HG03354 (cell line): Measurements from ENCODE around the gene MTMR10.

Experiments used
- ATAC-seq: cut with Tn5 transposase; IDR thresholded peaks from one replicate; pipeline ENCODE4 v1.9.1; 2021; ENCODE audit warnings: mild to moderate bottlenecking; ENCODE audit not compliant: unreplicated experiment, poor library complexity, severe bottlenecking

The MTMR10 gene

DNA sequence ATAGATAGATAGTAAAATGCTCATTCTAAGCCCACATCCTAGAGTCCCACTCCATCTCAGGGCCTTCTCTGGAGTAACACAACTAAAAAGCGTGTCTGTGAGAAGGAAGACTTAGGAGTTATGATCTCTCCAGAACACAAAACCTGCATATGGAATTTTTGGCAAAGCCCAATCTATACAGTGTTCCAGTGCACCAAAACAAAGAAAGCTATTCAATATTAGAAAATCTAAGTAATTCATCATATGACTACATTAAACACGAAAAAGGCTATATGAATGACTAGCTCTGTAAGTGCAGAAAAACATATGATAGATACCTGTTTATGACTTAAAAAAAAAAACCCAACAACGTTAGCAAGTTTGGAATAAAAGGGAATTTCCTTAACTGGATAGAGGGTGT, 27.7 kb downstream of the MTMR10 start:
- no peak for ATAC-seq

DNA sequence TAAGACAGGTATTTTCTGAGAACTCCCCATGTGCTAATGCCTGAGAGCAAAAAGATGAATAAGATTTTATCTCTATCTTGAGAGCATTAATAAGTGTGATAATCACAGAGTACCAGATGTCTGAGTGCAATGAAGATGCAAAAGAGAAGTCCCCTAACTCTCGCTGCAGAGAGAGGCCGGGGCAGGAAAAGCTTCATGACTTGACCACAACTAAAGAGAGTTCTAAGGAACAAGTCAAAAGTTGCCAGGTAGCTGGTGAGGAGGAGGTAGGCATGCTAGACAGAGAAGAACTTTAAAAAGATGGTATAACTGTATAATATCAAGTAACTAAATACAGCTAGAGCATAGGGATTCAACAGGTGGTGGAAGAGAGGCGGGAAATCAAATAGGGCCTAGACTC, 28.8 kb downstream of the MTMR10 start:
- no peak for ATAC-seq

DNA sequence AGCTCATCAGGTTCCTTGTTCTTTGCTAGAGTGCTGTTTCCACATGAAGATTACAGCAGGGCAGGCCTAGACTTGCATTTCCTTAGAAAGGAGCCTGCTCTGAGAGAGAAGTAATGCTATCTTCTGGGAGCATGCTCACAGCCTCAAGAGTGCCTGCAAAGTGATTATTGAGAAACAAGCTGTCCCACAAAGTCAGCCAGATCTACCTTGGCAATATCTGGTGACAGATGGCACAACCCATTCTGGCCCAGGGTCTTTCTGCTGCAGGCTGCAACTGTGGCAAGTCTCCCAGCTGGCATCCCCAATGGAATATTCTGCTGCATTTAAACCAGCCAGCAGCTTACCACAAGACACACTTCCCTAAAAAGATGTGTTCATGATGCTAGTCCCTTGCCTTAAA, 29.3 kb downstream of the MTMR10 start:
- ATAC-seq, result no peak

DNA sequence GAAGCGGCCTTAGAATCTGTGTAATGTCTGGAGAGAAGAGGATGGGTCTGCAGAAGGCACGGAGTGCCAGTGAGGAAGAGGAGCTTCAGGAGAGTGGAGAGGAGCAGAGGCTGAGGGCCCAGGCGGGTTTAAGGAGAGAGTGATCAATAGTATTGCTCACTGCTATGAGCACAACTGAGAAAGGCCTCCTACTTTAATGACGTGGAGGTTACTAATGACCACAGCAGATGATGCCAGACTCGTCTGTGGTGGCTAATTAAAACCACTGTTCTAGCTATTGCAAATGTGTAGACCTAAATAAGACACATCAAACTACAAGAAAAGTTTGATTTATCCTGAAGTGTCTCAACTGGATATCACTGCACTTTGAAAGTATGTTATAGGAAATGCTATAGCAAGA, 33.2 kb downstream of the MTMR10 start:
- ATAC-seq, result no peak

DNA sequence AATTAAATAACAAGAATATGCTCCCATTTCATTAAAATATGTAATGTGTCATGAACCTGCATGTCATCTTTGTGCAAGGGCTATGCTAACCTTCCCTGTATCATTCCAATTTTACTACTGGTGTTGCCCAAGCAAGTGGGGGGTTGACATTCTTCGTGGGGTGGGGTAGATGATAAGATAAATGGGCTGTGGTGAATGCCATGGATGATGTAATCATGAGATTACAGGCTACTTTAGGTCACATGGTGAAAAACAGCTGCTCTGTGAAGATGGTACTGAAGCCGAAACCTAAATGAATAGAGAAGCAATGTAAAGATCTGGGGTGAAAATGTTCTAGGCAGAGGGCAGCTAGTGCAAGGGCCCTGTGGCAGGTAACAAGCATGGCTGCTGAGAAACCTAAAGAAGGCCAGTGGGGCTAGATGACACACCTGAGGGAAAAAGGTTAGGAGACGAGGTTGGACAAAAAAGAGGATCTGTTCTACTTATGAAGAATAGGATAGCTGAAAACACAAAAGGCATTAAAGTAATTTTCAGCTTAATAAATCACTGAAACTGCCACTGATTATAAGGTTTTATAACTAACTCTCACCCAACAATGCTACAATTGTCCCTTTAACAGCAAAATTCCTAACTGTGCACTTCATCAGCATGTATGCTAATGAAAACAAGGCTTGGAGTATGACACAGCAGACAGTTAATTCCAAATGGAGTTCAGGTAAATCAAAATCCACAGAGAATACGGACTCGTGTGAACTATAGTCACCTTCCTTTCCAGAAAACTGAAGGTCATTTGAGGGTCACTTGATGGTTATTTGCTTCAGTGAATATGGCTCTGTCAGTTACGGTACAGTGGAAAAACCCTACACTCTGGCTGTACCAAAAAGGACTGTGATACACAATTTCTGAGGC, 35.0 kb downstream of the MTMR10 start:
- no peak for ATAC-seq

- no peak for ATAC-seq
Observed at GRCh38 chr15:30954674-30955073, 36.8 kb downstream of the MTMR10 start.

DNA sequence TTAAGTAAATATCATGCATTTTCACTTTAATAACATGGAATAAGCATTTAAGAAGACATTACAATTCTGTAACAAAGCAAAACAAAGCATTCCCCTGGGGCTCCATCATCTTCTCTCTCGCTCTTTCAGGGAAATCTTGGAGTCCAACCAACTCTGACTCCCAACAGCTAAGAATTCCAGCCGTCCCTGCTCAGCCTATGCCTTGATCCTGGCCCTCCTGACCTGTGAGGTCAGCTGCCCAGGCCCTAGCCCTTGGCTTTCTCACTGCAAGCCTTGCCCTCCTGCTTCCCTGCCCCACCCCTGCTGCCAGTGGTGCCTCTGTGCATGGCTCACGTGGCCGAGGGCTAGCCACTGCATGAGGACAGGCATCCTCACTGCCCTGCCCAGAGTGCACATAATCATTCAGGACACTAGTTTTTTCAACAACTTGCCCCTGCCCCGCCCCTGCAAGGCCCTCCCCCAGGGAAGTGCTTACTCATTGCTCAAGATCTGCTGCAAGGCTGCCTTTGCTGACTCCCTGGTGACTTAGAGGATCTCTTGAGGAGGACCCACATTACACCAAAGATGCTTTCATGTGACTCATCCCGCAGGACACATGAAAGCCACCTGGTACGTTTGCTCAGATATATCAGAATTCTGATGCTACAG, 37.6 kb downstream of the MTMR10 start:
- no peak for ATAC-seq

- no peak for ATAC-seq
Observed at GRCh38 chr15:30953183-30953582, 38.2 kb downstream of the MTMR10 start.

DNA sequence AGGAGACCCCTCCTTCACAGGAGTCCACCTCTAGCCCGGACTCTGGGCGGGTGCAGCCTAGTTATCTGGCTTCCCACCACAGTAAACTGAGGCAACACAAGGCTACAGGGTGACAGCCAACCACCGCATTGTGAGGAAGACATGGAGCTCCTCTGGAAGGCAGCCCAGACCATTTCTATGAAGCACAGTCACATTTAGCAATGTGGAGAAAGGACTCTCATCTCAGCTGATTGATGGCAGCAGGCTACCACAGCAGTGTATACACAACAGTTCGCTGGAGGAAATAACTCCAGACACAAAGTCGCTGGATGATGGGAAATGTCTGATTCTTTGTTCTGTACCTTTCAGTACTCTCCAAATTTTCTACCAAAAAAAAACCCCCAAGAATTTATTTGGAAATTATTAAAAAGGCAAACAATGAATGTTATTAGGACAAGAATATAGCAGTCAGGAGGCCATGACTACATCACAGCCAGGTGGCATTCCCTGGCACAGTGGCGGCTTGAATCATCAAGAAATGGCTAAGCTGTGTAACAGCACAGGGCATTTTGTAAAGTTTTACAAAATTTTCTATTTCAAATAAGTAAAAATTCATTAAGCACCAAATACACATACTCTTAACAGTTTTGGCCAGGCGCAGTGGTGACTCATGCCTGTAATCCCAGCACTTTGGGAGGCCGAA, 47.6 kb downstream of the MTMR10 start:
- ATAC-seq, result no peak

DNA sequence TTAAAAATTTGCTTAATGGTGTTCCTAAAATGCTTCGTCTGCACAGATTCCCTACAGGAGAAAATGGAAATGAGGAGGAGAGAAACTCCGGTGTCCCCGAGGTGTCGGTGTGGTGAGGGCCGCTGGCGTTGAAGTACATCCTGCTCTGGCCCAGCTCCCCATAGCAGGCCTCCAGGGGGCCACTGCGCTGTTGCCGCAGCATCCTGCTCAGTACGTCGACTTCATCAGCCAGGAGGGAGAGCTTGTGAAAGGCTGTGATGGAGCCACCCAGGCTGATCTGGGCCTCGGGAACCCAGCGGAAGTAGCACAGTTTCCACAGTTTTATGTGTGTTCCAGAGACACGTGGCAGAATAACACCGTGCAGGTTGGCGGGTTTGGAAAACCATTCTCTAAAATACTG, 49.9 kb downstream of the MTMR10 start:
- ATAC-seq, result no peak

DNA sequence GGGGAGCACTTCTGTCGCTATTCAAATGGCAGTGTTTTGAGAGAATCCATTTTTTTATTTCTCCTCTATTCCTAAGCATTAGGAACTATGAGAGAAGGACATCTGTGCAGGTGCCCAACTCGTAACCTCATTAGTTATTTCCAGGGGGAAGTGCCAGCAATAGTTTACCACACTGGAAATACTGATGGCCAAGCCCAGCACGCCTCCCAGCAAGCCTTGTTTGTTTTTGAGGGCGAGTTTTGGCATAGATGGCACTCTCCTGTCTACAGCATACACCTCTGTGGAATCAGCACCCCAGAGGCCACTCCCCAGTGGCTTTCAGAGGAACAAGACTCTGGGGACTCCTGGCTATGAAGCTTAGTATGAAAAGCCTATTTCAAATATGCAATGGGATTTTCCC, 51.1 kb downstream of the MTMR10 start:
- no peak for ATAC-seq

GRCh38 chr15:30939161-30939560, 52.3 kb downstream of the MTMR10 start:
- no peak for ATAC-seq

- ATAC-seq, result no peak
Observed at GRCh38 chr15:30933293-30933692, 58.1 kb downstream of the MTMR10 start.

DNA sequence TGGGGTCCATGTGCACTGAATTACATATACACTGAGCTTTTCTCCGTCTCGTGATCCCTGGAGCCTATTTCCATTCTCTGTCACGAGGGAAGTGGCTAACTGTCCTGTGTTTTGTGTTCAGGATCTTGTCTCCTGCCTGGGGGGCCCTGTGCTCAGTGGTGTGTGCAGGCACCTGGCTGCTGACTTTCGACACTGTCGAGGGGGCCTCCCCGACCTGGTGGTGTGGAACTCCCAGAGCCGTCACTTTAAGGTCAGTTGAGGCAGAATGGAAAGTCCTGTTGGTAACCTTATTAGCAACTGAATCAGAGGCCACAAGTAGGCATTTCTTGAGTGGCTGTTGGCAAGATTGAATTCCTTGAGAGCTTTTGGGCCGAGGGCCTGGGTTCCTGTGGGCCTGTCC, 61.0 kb downstream of the MTMR10 start:
- ATAC-seq, result no peak

- ATAC-seq, result no peak
Observed at GRCh38 chr15:30929982-30930381, 61.4 kb downstream of the MTMR10 start.

- ATAC-seq, result no peak
Observed at GRCh38 chr15:30929064-30929669, 62.3 kb downstream of the MTMR10 start.

DNA sequence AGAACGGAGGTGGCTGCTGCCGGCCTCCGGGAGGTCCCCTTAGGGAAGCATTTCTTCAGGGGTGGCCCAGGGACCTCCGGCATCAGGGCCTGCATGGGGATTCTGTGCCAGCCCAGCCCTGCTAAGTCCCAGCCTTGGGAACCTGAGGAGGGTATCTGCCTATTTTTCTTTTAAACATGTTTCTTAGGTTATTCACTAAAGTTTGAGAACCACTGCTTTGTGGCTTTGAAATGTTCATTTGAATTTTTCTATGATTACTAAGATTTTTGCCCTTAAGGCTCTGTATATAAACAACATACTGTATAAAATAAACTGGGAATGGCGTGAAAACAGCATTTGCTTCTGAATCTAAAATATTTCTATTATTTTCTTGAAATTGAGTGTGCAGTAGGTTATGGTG, 63.4 kb downstream of the MTMR10 start:
- no peak for ATAC-seq

DNA sequence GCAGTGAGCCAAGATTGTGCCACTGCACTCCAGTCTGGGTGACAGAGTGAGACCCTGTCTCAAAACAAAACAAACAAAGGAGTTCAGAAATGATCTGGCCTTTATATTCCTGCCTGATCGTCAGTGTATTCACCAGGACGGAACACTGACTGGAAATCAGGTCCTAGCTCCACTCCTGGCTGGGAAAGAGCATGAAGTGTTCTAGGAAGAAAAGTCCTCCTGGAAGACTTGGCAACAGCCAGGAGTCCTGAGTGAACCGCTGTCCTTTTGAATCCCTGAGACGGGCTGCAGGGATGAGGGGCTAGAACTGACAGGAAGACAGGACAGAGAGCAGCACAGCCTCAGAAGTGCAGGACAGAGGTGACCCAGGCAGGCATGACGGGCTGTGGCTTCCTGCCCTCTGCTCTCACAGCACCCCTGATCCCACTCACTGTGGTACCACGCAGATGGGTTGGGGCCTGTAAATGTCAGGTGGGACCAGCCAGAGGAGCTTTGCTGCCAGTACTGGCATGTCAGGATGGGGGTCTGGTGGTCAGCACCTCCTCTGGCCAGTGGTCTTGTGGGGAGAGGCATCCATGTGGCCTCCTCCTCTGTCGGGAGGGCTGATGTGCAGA, 64.2 kb downstream of the MTMR10 start:
- ATAC-seq, result no peak

- no peak for ATAC-seq
Observed at GRCh38 chr15:30926161-30926560, 65.3 kb downstream of the MTMR10 start.

GRCh38 chr15:30925686-30926085, 65.7 kb downstream of the MTMR10 start:
- ATAC-seq, result no peak
